SKM-1 treated with dmso at 0.1 percent for 144 hours (cell line): Measurements from ENCODE around the gene RNF186.

Experiments used
- DNase-seq: peaks from one replicate; lab custom pipeline; 2025; ENCODE audit not compliant: unreplicated experiment; lab: John Stamatoyannopoulos, UW

Gene RNF186

GRCh38 chr1:19768353-19769210, 46.5 kb downstream of the RNF186 start:
- no peak for DNase-seq

- DNase-seq: no peak
Measured at GRCh38 chr1:19765623-19766022, 49.5 kb downstream of the RNF186 start.

DNA sequence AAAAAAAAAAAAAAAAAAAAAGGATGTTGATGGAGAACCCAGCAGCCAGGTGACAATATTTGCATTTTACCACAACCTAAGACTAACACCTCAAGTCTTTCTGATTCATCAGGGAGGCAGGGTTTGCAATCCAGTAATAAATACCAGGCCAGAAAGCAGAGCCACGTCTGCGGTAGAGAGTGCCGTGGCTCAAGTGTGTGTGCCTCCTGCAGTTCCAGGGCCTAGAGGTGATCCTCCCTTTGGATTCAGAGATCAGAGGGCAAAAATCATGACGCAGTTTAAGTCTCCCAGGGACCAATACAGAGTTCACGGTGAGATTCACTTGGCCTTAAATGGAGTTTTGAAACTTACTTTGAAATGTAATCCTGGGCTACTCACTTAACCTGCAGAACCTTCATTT, 50.2 kb downstream of the RNF186 start:
- no peak for DNase-seq
